ENCODE data around the gene OTX1. TPM values are rescaled to one million over a fixed set of nuclear protein-coding genes. Genes with fewer than 3 reads are reported as not detected.

OTX1 gene
- total and polyA plus RNA-seq, 2 of the 4 experiments (the other 2 are of a cell fraction), result 0.03 TPM; not detected in 1

GRCh38 chr2:63057249-63058143, 6.9 kb downstream of the OTX1 start:
- Histone ChIP-seq H3K4me3 (ENCODE audit: insufficient read depth, low read depth, low read length) (no peak overlapping the region), H2BK120ac (ENCODE audit: low read depth, low read length) (no peak overlapping the region), H2AK5ac (ENCODE audit: low read depth, low read length) (no peak overlapping the region), H3K79me1 (ENCODE audit: low read depth in 1 of 2, low read length in 2 of 2) (no peaks in the 10 kb centered on the region), H3K36me3 (ENCODE audit: control insufficient read depth, insufficient read depth, low read length) (no peaks in the 10 kb centered on the region), H3K14ac (replicated peaks; ENCODE audit: low read depth, low read length) (no peak overlapping the region), H3K56ac (ENCODE audit: extremely low read depth, insufficient read depth, low read length) (no peak overlapping the region), H2BK20ac (ENCODE audit: low read depth, low read length) (no peak overlapping the region), H3K4ac (ENCODE audit: low read depth, low read length) (no peak overlapping the region), H3K4me1 (ENCODE audit: control insufficient read depth, insufficient read depth, low read length) (peaks cover 2% of the 10 kb centered on the region; the same call in 1 of the 2 replicates), H4K91ac (ENCODE audit: insufficient read depth, low read depth, low read length) (no peak overlapping the region), H3K9ac (ENCODE audit: low read depth, low read length) (no peak overlapping the region), H3K18ac (ENCODE audit: low read depth, low read length) (no peak overlapping the region), H2BK5ac (ENCODE audit: low read depth, low read length, poor library complexity, severe bottlenecking) (no peak overlapping the region), H4K8ac (ENCODE audit: low read depth in 2 of 2, low read length in 2 of 2) (no peak overlapping the region), H2AK9ac (replicated peaks; ENCODE audit: low read depth, low read length, poor library complexity) (peak overlapping the region; percentile 52), H3K27ac (ENCODE audit: insufficient read depth, low read length) (no peak overlapping the region), H2BK15ac (ENCODE audit: low read depth, low read length) (no peak overlapping the region), H3K27me3 (ENCODE audit: control insufficient read depth, insufficient read depth, low read length) (peaks cover 82% of the 10 kb centered on the region), H4K5ac (ENCODE audit: low read depth, low read length) (no peak overlapping the region), H3K4me2 (ENCODE audit: low read depth, low read length) (no peak overlapping the region), H3K9me1 (ENCODE audit: insufficient read depth, low read length) (peaks cover 3% of the 10 kb centered on the region; the same call in 1 of the 2 replicates), H3K9me3 (ENCODE audit: control insufficient read depth, insufficient read depth, low read length) (peaks cover 27% of the 10 kb centered on the region; the same call in 1 of the 2 replicates), H3K23ac (ENCODE audit: low read depth, low read length) (no peak overlapping the region), H2AFZ (replicated peaks; ENCODE audit: low read length, poor library complexity) (no peak overlapping the region), H4K20me1 (ENCODE audit: insufficient read depth, low read length) (peaks cover 10% of the 10 kb centered on the region; the same call in 1 of the 2 replicates)
- dilution Hi-C loops (cut with HindIII; ENCODE audit: low sequenced_read_pairs, unreplicated experiment), result no loop called here
- DNase-seq (no peak), ATAC-seq (ENCODE audit: low read depth) (no peak)
- CTCF ChIA-PET, result no interaction called here
- no TSS peak for BruUV-seq (replicated peaks)
- no CpG with 5 or more reads among the region's 35 CpGs for WGBS, 2 experiments (ENCODE audit: extremely low coverage in 2 of 2, insufficient read length in 1 of 2)
- POLR2A ChIA-PET (ENCODE audit: unreplicated experiment), result no interaction called here
- intact Hi-C loops (cut with micrococcal nuclease), result no loop called here
- in situ Hi-C loops (cut with MboI; ENCODE audit: low sequenced_read_pairs), result no loop called here
- TF ChIP-seq RFX5 (IDR thresholded peaks at IDR 0.05; ENCODE audit: low read depth, low read length) (no peak), MXI1 (IDR thresholded peaks at IDR 0.05; ENCODE audit: borderline replicate concordance, low read depth, low read length) (no peak), CTCF (conservative IDR thresholded peaks at IDR 0.05; ENCODE audit: low read depth, low read length) (no peak), RCOR1 (IDR thresholded peaks at IDR 0.05; ENCODE audit: insufficient replicate concordance, low read length) (no peak), USF2 (IDR thresholded peaks at IDR 0.05; ENCODE audit: low read depth, low read length) (no peak), MAFK (IDR thresholded peaks at IDR 0.05; ENCODE audit: low read depth, low read length) (no peak), NFE2L2 (IDR thresholded peaks at IDR 0.05; ENCODE audit: low read depth, low read length) (no peak), ELK1 (IDR thresholded peaks at IDR 0.05; ENCODE audit: borderline replicate concordance, low read depth, low read length) (no peak), SMC3 (IDR thresholded peaks at IDR 0.05; ENCODE audit: low read depth, low read length) (no peak), POLR2A (IDR thresholded peaks at IDR 0.05; ENCODE audit: low read depth, low read length) (no peak), MAZ (IDR thresholded peaks at IDR 0.05; ENCODE audit: borderline replicate concordance, low read depth, low read length) (no peak), BHLHE40 (IDR thresholded peaks at IDR 0.05; ENCODE audit: low read depth, low read length) (no peak), CHD1 (IDR thresholded peaks at IDR 0.05; ENCODE audit: low read depth, low read length) (no peak), FOS (IDR thresholded peaks at IDR 0.05; ENCODE audit: low read depth, low read length) (no peak), CEBPB (IDR thresholded peaks at IDR 0.05; ENCODE audit: low read depth, low read length) (no peak)

All from IMR-90 (cell line).